GM23338 (cell line): ENCODE data around the gene JDP2.

ENCODE experiments used
- POLR2AphosphoS5 ChIP-seq: IDR thresholded peaks from 2 replicates; pipeline ENCODE4 v1.6.1; 2016; ENCODE audit warnings: antibody characterized with exemption, low read depth
- TF ChIP-seq, protein P1 (sequence below), 2 experiments: fragments of 200-600 bp in 1 of 2; sonication (generic) in 1 of 2; conservative IDR thresholded peaks; 2 replicates each; pipeline versions ENCODE4 v1.5.1 to v1.6.1; 2016 to 2017; ENCODE audit warnings: antibody characterized with exemption in 2 of 2, low read depth in 2 of 2, mild to moderate bottlenecking in 2 of 2, moderate library complexity in 1 of 2

DNA sequence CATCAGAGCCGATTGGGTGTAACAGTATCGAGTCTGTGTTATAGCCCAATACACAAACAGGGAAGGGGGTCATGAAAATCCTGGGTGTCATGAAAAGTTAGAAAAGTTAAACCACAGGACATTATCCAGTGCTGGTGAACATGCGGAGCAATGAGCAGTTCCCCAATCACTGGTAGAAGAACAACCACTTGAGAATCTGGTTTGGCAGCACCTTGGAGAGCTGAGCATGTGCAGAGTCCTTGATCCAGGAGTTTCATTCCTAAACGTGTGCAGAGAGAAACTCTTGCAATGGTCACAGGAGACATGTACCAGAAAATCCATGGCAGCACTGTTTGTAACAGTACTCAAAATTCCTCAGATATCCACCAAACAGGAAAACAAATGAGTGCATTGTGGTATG lies 23.0 kb upstream of the JDP2 start:
- TF ChIP-seq, protein P1, sequence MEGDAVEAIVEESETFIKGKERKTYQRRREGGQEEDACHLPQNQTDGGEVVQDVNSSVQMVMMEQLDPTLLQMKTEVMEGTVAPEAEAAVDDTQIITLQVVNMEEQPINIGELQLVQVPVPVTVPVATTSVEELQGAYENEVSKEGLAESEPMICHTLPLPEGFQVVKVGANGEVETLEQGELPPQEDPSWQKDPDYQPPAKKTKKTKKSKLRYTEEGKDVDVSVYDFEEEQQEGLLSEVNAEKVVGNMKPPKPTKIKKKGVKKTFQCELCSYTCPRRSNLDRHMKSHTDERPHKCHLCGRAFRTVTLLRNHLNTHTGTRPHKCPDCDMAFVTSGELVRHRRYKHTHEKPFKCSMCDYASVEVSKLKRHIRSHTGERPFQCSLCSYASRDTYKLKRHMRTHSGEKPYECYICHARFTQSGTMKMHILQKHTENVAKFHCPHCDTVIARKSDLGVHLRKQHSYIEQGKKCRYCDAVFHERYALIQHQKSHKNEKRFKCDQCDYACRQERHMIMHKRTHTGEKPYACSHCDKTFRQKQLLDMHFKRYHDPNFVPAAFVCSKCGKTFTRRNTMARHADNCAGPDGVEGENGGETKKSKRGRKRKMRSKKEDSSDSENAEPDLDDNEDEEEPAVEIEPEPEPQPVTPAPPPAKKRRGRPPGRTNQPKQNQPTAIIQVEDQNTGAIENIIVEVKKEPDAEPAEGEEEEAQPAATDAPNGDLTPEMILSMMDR (conservative IDR thresholded peaks at IDR 0.05; ENCODE audit: low read depth in 2 of 2): no peak
- no peak for TF ChIP-seq POLR2AphosphoS5
